GM23338 (cell line): ENCODE results near the gene SLC12A7. TPM values are rescaled to one million over a fixed set of nuclear protein-coding genes. Genes with fewer than 3 reads are reported as not detected.

Source experiments
- ATAC-seq: fragments of 200-7000 bp; cut with Tn5 transposase; 3 replicates; pipeline ENCODE4 v1.9.1; 2020
- DNase-seq: peaks from one replicate; pipeline ENCODE4 v3.0.0-alpha.2; 2015; ENCODE audit warnings: low spot score
- H2AFZ ChIP-seq: fragments of 200-600 bp; sonication (generic); 2 replicates; pipeline ENCODE4 v1.8.0; 2016; ENCODE audit warnings: antibody characterized with exemption, mild to moderate bottlenecking, moderate library complexity
- H3F3A ChIP-seq: fragments of 200-600 bp; sonication (generic); replicated peaks from 2 replicates; pipeline ENCODE4 v1.8.0; 2017; ENCODE audit warnings: antibody characterized with exemption, mixed run types, low read depth
- H3K27ac ChIP-seq: fragments of 200-600 bp; sonication (generic); 2 replicates; pipeline ENCODE4 v1.6.1; 2016; ENCODE audit warnings: low read depth
- H3K27me3 ChIP-seq: fragments of 200-600 bp; sonication (generic); 2 replicates; pipeline ENCODE4 v1.8.0; 2016; ENCODE audit warnings: mild to moderate bottlenecking, mixed run types, moderate library complexity; ENCODE audit not compliant: insufficient read depth
- H3K36me3 ChIP-seq: fragments of 200-600 bp; sonication (generic); 2 replicates; pipeline ENCODE4 v1.8.0; 2016; ENCODE audit warnings: mild to moderate bottlenecking; ENCODE audit not compliant: insufficient read depth
- H3K4me1 ChIP-seq: fragments of 200-600 bp; sonication (generic); 2 replicates; pipeline ENCODE4 v1.8.0; 2016; ENCODE audit warnings: mild to moderate bottlenecking, moderate library complexity; ENCODE audit not compliant: insufficient read depth
- H3K4me2 ChIP-seq: fragments of 200-600 bp; sonication (generic); 2 replicates; pipeline ENCODE4 v1.7.1; 2017; ENCODE audit warnings: mixed run types
- H3K4me3 ChIP-seq: fragments of 200-600 bp; sonication (generic); 2 replicates; pipeline ENCODE4 v1.6.1; 2016; ENCODE audit warnings: mixed run types
- H3K79me2 ChIP-seq: fragments of 200-600 bp; sonication (generic); replicated peaks from 2 replicates; pipeline ENCODE4 v1.8.0; 2017; ENCODE audit warnings: mild to moderate bottlenecking; ENCODE audit not compliant: insufficient read depth
- H3K9me2 ChIP-seq: fragments of 200-600 bp; sonication (generic); 2 replicates; pipeline ENCODE4 v1.8.0; 2017; ENCODE audit not compliant: insufficient read depth
- H4K20me1 ChIP-seq: fragments of 200-600 bp; sonication (generic); replicated peaks from 2 replicates; pipeline ENCODE4 v1.8.0; 2017; ENCODE audit warnings: mild to moderate bottlenecking; ENCODE audit not compliant: insufficient read depth
- H3K27ac Mint-ChIP-seq: 2 replicates; pipeline ENCODE4 v1.8.0; 2020; ENCODE audit warnings: inconsistent platforms, mild to moderate bottlenecking, moderate library complexity, mixed read lengths
- H3K27me3 Mint-ChIP-seq: 3 replicates; pipeline ENCODE4 v1.8.0; 2022; ENCODE audit warnings: low read depth, mild to moderate bottlenecking, moderate library complexity, mixed read lengths, inconsistent platforms; ENCODE audit not compliant: insufficient read depth, poor library complexity
- H3K36me3 Mint-ChIP-seq: 3 replicates; pipeline ENCODE4 v1.8.0; 2021; ENCODE audit warnings: low read depth, mild to moderate bottlenecking, inconsistent platforms, moderate library complexity, mixed read lengths
- H3K4me1 Mint-ChIP-seq: 3 replicates; pipeline ENCODE4 v1.8.0; 2020; ENCODE audit warnings: mild to moderate bottlenecking, inconsistent platforms, mixed read lengths
- H3K4me3 Mint-ChIP-seq: 3 replicates; pipeline ENCODE4 v1.8.0; 2021; ENCODE audit warnings: moderate library complexity, mild to moderate bottlenecking, inconsistent platforms, mixed read lengths
- H3K9me3 Mint-ChIP-seq: 3 replicates; pipeline ENCODE4 v1.8.0; 2020; ENCODE audit warnings: moderate library complexity, mild to moderate bottlenecking, inconsistent platforms, mixed read lengths
- CREB1 ChIP-seq: fragments of 250-450 bp; sonication (Bioruptor Pico); IDR thresholded peaks from 2 replicates; pipeline ENCODE4 v1.5.0; 2020; ENCODE audit warnings: low read depth, mild to moderate bottlenecking, moderate library complexity
- ETS1 ChIP-seq: IDR thresholded peaks from 2 replicates; pipeline ENCODE4 v1.6.1; 2016; ENCODE audit warnings: antibody characterized with exemption
- EZH2 ChIP-seq: fragments of 200-600 bp; sonication (generic); IDR thresholded peaks from one replicate; pipeline ENCODE4 v1.8.0; 2017; ENCODE audit warnings: antibody characterized with exemption, mild to moderate bottlenecking, low read depth; ENCODE audit not compliant: unreplicated experiment
- EZH2phosphoT487 ChIP-seq: fragments of 200-600 bp; sonication (generic); IDR thresholded peaks from one replicate; pipeline ENCODE4 v1.8.1; 2018; ENCODE audit warnings: antibody characterized with exemption; ENCODE audit not compliant: unreplicated experiment
- JUNB ChIP-seq: IDR thresholded peaks from one replicate; pipeline ENCODE4 v1.6.1; 2016; ENCODE audit warnings: antibody characterized with exemption; ENCODE audit not compliant: unreplicated experiment
- NANOG ChIP-seq: IDR thresholded peaks from 2 replicates; pipeline ENCODE4 v1.6.1; 2016; ENCODE audit warnings: antibody characterized with exemption, borderline replicate concordance
- POLR2AphosphoS5 ChIP-seq: IDR thresholded peaks from 2 replicates; pipeline ENCODE4 v1.6.1; 2016; ENCODE audit warnings: antibody characterized with exemption, low read depth
- REST ChIP-seq: IDR thresholded peaks from one replicate; pipeline ENCODE4 v1.6.1; 2018; ENCODE audit warnings: antibody characterized with exemption; ENCODE audit not compliant: unreplicated experiment
- STAT1 ChIP-seq: IDR thresholded peaks from one replicate; pipeline ENCODE4 v1.6.1; 2016; ENCODE audit warnings: antibody characterized with exemption; ENCODE audit not compliant: unreplicated experiment
- ZNF114 ChIP-seq: fragments of 250-450 bp; sonication (Bioruptor Pico); IDR thresholded peaks from 2 replicates; pipeline ENCODE4 v1.5.0; 2020; ENCODE audit warnings: mild to moderate bottlenecking, moderate library complexity
- ZNF331 ChIP-seq: fragments of 250-450 bp; sonication (Bioruptor Pico); IDR thresholded peaks from 2 replicates; pipeline ENCODE4 v1.5.0; 2020; ENCODE audit warnings: low read depth, mild to moderate bottlenecking, moderate library complexity
- ZNF462 ChIP-seq: fragments of 250-450 bp; sonication (Bioruptor Pico); IDR thresholded peaks from 2 replicates; pipeline ENCODE4 v1.5.0; 2020; ENCODE audit warnings: mild to moderate bottlenecking, moderate library complexity
- polyA plus RNA-seq: library from polyadenylated mRNA; unstranded; fragments of >200 nt; fragmentation: Nextera tagmentation; extraction: Ambion mirVana; gene quantifications from 2 replicates; pipeline ENCODE4 v1.2.1, GENCODE V29; 2016
- total RNA-seq: library from RNA; depleted of rRNA; stranded (reverse); fragments of >200 nt; shearing (Covaris generic); gene quantifications from 2 replicates; pipeline ENCODE4 v1.2.3, GENCODE V29; 2014
- TF ChIP-seq, protein P1 (sequence below), 2 experiments: fragments of 200-600 bp in 1 of 2; sonication (generic) in 1 of 2; conservative IDR thresholded peaks; 2 replicates each; pipeline versions ENCODE4 v1.5.1 to v1.6.1; 2016 to 2017; ENCODE audit warnings: antibody characterized with exemption in 2 of 2, low read depth in 2 of 2, mild to moderate bottlenecking in 2 of 2, moderate library complexity in 1 of 2

SLC12A7 gene
- total and polyA plus RNA-seq, 2 experiments from 2014 or later, result 7.4 to 32.2 TPM

DNA sequence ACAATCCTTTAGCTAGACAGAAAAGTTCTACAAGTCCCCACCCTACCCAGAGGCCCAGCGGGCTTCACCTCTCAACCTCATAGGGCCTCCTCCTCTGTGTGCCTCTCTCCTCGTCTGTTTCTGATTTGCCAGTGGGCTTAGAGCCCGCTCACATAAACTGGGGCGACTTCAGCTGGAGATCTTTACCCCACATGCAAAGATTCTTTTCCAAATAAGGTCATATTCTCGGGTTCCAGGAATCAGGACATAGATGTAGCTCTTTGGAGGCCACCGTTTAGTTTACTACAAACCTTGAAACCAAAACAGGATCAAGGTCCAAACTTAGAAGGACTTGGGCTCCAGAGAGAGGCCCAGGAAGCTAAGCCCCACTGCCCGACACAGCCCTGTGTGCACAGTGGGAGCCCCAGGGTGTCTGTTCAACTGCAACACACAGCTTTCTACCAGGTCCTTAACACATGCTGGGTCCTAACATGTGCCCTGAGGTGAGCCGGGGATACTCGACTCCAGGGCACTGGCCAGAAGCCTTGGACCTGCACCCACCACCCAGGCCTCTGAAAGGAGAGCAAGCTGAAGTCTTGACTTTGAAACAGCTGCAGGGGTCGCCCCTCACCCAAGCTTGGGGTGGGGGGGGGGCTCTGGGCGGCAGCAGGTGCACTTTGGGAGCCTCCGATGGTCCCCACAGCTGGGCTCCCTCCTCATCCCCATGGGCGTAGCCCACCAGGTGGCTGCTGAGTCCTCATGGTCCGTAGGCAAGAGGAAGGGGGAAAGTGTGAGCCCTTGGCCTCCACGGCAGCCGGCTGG lies 26.8 kb upstream of the SLC12A7 start:
- Histone ChIP-seq H3K27ac (no peak overlapping the region), H3K4me3 (no peak overlapping the region), H4K20me1 (no peaks in the 10 kb centered on the region), H3K4me1 (no peaks in the 10 kb centered on the region), H3K9me2 (no peaks in the 10 kb centered on the region), H3K4me2 (no peak overlapping the region), H2AFZ (no peak overlapping the region), H3K79me2 (no peaks in the 10 kb centered on the region), H3K27me3 (no peaks in the 10 kb centered on the region), H3K36me3 (no peaks in the 10 kb centered on the region), H3F3A (no peaks in the 10 kb centered on the region)
- no peak for ATAC-seq
- Mint-ChIP-seq H3K9me3 (peaks cover 5% of the 10 kb centered on the region; the same call in 2 of the 3 replicates), H3K4me3 (no peak overlapping the region), H3K27ac (no peak overlapping the region), H3K27me3 (peaks cover 13% of the 10 kb centered on the region), H3K36me3 (no peaks in the 10 kb centered on the region), H3K4me1 (peaks cover 20% of the 10 kb centered on the region)
- DNase-seq, result no peak
- TF ChIP-seq NANOG (no peak), EZH2phosphoT487 (no peak), ZNF114 (CRISPR knock-in tag) (no peak), ETS1 (no peak), CREB1 (CRISPR knock-in tag) (no peak), ZNF331 (CRISPR knock-in tag) (no peak), EZH2 (no peak), STAT1 (no peak), REST (no peak), POLR2AphosphoS5 (no peak), JUNB (no peak), ZNF462 (CRISPR knock-in tag) (no peak)
- TF ChIP-seq, protein P1, sequence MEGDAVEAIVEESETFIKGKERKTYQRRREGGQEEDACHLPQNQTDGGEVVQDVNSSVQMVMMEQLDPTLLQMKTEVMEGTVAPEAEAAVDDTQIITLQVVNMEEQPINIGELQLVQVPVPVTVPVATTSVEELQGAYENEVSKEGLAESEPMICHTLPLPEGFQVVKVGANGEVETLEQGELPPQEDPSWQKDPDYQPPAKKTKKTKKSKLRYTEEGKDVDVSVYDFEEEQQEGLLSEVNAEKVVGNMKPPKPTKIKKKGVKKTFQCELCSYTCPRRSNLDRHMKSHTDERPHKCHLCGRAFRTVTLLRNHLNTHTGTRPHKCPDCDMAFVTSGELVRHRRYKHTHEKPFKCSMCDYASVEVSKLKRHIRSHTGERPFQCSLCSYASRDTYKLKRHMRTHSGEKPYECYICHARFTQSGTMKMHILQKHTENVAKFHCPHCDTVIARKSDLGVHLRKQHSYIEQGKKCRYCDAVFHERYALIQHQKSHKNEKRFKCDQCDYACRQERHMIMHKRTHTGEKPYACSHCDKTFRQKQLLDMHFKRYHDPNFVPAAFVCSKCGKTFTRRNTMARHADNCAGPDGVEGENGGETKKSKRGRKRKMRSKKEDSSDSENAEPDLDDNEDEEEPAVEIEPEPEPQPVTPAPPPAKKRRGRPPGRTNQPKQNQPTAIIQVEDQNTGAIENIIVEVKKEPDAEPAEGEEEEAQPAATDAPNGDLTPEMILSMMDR (conservative IDR thresholded peaks at IDR 0.05; ENCODE audit: low read depth in 2 of 2), result no peak
